GM18526 (cell line): Measurements from ENCODE around the gene PIM3.

ENCODE experiments used
- POLR2A ChIP-seq: IDR thresholded peaks from 3 replicates; pipeline ENCODE4 v1.6.1; 2011; ENCODE audit not compliant: insufficient read length; ENCODE audit errors: extremely low read depth

PIM3 gene

GRCh38 chr22:49994361-49995040 lies 33.9 kb downstream of the PIM3 start:
- TF ChIP-seq POLR2A, result no peak

- TF ChIP-seq POLR2A, result no peak
Measured at GRCh38 chr22:49995041-49995360, 34.4 kb downstream of the PIM3 start.

GRCh38 chr22:49995361-49996118 lies 35.0 kb downstream of the PIM3 start:
- TF ChIP-seq POLR2A, result no peak

GRCh38 chr22:49996119-49996517 lies 35.5 kb downstream of the PIM3 start:
- TF ChIP-seq POLR2A, result no peak

GRCh38 chr22:49996518-49997250 lies 36.1 kb downstream of the PIM3 start:
- TF ChIP-seq POLR2A, result no peak

GRCh38 chr22:49997251-49997599 lies 36.7 kb downstream of the PIM3 start:
- TF ChIP-seq POLR2A, result no peak

GRCh38 chr22:49997932-49998717 lies 37.6 kb downstream of the PIM3 start:
- TF ChIP-seq POLR2A, result no peak

GRCh38 chr22:49998718-49999062 lies 38.1 kb downstream of the PIM3 start:
- no peak for TF ChIP-seq POLR2A

GRCh38 chr22:49999063-49999945 lies 38.7 kb downstream of the PIM3 start:
- no peak for TF ChIP-seq POLR2A

- no peak for TF ChIP-seq POLR2A
Measured at GRCh38 chr22:49999946-50000586, 39.5 kb downstream of the PIM3 start.

GRCh38 chr22:50000587-50001387 lies 40.2 kb downstream of the PIM3 start:
- no peak for TF ChIP-seq POLR2A

GRCh38 chr22:50001388-50002231 lies 41.0 kb downstream of the PIM3 start:
- no peak for TF ChIP-seq POLR2A
